ENCODE data around the gene IFITM5.

DNA sequence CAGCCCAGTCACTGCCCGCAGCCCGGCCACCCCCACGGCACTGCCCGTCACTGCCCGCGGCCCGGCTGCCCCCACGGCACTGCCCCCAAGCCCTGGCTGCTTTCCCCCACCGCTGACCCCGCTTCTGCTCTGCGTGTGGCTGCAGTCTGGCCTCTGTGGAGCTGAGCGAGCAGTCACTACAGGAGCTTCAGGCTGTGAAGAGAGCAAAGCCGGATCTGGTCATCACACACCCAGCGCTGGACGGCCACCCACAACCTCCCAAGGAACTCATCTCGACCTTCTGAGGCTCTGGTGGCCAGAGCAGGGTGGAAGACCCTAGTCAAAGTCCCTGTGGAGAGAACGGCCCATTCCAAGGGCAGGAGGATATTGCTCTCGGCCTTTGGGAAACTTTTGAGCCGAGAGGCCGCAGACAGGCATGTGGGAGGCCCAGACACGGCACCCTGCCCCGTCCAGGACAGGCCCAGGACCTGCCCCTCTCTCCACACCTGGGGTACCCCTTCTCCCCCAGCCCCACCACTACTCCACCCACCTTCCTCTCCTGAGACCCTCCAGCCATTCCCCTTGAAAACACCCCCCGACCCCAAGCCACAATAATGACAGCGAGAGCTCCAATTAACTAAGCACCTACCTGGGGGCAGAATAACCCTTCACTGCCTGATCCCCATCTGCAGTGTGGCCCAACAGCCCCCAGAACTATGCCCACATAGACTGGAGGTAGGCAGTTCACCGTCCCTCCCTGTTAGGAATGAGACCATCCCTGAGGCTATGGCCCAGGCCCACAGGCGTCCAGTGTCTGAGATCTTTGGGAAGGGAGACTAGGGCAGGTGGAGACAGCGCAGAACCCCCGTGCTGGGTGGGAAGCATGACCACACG lies 14.1 kb downstream of the IFITM5 start:
- TF ChIP-seq POLR2A (IDR thresholded peaks at IDR 0.05), result no peak
- TF ChIP-seq, protein P1, sequence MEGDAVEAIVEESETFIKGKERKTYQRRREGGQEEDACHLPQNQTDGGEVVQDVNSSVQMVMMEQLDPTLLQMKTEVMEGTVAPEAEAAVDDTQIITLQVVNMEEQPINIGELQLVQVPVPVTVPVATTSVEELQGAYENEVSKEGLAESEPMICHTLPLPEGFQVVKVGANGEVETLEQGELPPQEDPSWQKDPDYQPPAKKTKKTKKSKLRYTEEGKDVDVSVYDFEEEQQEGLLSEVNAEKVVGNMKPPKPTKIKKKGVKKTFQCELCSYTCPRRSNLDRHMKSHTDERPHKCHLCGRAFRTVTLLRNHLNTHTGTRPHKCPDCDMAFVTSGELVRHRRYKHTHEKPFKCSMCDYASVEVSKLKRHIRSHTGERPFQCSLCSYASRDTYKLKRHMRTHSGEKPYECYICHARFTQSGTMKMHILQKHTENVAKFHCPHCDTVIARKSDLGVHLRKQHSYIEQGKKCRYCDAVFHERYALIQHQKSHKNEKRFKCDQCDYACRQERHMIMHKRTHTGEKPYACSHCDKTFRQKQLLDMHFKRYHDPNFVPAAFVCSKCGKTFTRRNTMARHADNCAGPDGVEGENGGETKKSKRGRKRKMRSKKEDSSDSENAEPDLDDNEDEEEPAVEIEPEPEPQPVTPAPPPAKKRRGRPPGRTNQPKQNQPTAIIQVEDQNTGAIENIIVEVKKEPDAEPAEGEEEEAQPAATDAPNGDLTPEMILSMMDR (IDR thresholded peaks at IDR 0.05), result no peak
- no peak for TF ChIP-seq POLR2AphosphoS5 (IDR thresholded peaks at IDR 0.05; ENCODE audit: insufficient read depth in 1 of 2, low read depth in 1 of 2)
